Measurements from ENCODE around the gene OTUD1.

- TF ChIP-seq CTCF (conservative IDR thresholded peaks at IDR 0.05 in 1 of 2, IDR thresholded peaks at IDR 0.05 in 1 of 2; ENCODE audit: low read depth in 1 of 2, low read length in 2 of 2) (no peak), EZH2 (IDR thresholded peaks at IDR 0.05; ENCODE audit: low read length, missing control alignments) (no peak)
These were observed 32.5 kb upstream of the OTUD1 start for GRCh38 chr10:23406409-23406808.

Data from fibroblast of lung (primary cell).